Hepatocyte (in vitro differentiated cells): Measurements from ENCODE around the gene GPR78. TPM values are rescaled to one million over a fixed set of nuclear protein-coding genes. Genes with fewer than 3 reads are reported as not detected.
A peak's percentile ranks its signal among the peaks of the same experiment; 100 is the strongest.

Experiments used
- DNase-seq: peaks from one replicate; pipeline ENCODE4 v3.0.0-alpha.2; 2016; ENCODE audit warnings: low spot score
- H2AFZ ChIP-seq: fragments of 200-600 bp; sonication (generic); 2 replicates; pipeline ENCODE4 v1.6.0; 2016; ENCODE audit warnings: antibody characterized with exemption, mild to moderate bottlenecking
- H3K27ac ChIP-seq: fragments of 200-600 bp; sonication (generic); 2 replicates; pipeline ENCODE4 v1.5.1; 2016; ENCODE audit warnings: mild to moderate bottlenecking
- H3K27me3 ChIP-seq: fragments of 200-600 bp; sonication (generic); 2 replicates; pipeline ENCODE4 v1.6.1; 2016
- H3K36me3 ChIP-seq: fragments of 200-600 bp; sonication (generic); replicated peaks from 2 replicates; pipeline ENCODE4 v1.5.1; 2016; ENCODE audit warnings: low read depth; ENCODE audit not compliant: insufficient read depth
- H3K4me1 ChIP-seq: fragments of 200-600 bp; sonication (generic); 2 replicates; pipeline ENCODE4 v1.5.1; 2016; ENCODE audit warnings: mild to moderate bottlenecking, moderate library complexity; ENCODE audit not compliant: insufficient read depth
- H3K4me2 ChIP-seq: fragments of 200-600 bp; sonication (generic); 2 replicates; pipeline ENCODE4 v1.6.0; 2016
- H3K4me3 ChIP-seq: fragments of 200-600 bp; sonication (generic); 2 replicates; pipeline ENCODE4 v1.5.1; 2016; ENCODE audit warnings: mild to moderate bottlenecking
- H3K79me2 ChIP-seq: fragments of 200-600 bp; sonication (generic); 2 replicates; pipeline ENCODE4 v1.6.0; 2017; ENCODE audit warnings: mild to moderate bottlenecking
- H3K9me2 ChIP-seq: fragments of 200-600 bp; sonication (generic); replicated peaks from 2 replicates; pipeline ENCODE4 v1.6.0; 2017; ENCODE audit warnings: mild to moderate bottlenecking; ENCODE audit not compliant: insufficient read depth
- H3K9me3 ChIP-seq: fragments of 200-600 bp; sonication (generic); 2 replicates; pipeline ENCODE4 v1.5.1; 2016; ENCODE audit warnings: low read depth, mild to moderate bottlenecking
- H4K20me1 ChIP-seq: fragments of 200-600 bp; sonication (generic); 2 replicates; pipeline ENCODE4 v1.6.0; 2016; ENCODE audit warnings: mild to moderate bottlenecking; ENCODE audit not compliant: insufficient read depth, poor library complexity, severe bottlenecking
- EZH2 ChIP-seq: fragments of 200-600 bp; sonication (generic); IDR thresholded peaks from 2 replicates; pipeline ENCODE4 v1.6.1; 2016; ENCODE audit warnings: antibody characterized with exemption, mild to moderate bottlenecking, borderline replicate concordance
- EZH2phosphoT487 ChIP-seq: fragments of 200-600 bp; sonication (generic); IDR thresholded peaks from one replicate; pipeline ENCODE4 v1.6.1; 2018; ENCODE audit warnings: antibody characterized with exemption, mild to moderate bottlenecking, low read depth, moderate library complexity; ENCODE audit not compliant: unreplicated experiment, severe bottlenecking
- WGBS: methylation state at CpG from one replicate; pipeline ENCODE4 v1.1.6; 2016; ENCODE audit warnings: low lambda C conversion rate; ENCODE audit errors: missing lambda C conversion rate; 5-methylcytosine and 5-hydroxymethylcytosine counted together
- polyA plus RNA-seq: library from polyadenylated mRNA; unstranded; fragments of >200 nt; fragmentation: Nextera tagmentation; extraction: Ambion mirVana; gene quantifications from 2 replicates; pipeline ENCODE4 v1.2.1, GENCODE V29; 2016
- total RNA-seq: library from RNA; depleted of rRNA; stranded (reverse); fragments of >200 nt; gene quantifications from 2 replicates; pipeline ENCODE4 v1.2.3, GENCODE V29; 2014
- TF ChIP-seq, protein P1 (sequence below): fragments of 200-600 bp; sonication (generic); IDR thresholded peaks from 2 replicates; pipeline ENCODE4 v1.5.1; 2016; ENCODE audit warnings: antibody characterized with exemption, mild to moderate bottlenecking; ENCODE audit not compliant: poor library complexity

GPR78 gene
- total and polyA plus RNA-seq, 2 experiments from 2014 or later: 0.28 to 1.0 TPM

DNA sequence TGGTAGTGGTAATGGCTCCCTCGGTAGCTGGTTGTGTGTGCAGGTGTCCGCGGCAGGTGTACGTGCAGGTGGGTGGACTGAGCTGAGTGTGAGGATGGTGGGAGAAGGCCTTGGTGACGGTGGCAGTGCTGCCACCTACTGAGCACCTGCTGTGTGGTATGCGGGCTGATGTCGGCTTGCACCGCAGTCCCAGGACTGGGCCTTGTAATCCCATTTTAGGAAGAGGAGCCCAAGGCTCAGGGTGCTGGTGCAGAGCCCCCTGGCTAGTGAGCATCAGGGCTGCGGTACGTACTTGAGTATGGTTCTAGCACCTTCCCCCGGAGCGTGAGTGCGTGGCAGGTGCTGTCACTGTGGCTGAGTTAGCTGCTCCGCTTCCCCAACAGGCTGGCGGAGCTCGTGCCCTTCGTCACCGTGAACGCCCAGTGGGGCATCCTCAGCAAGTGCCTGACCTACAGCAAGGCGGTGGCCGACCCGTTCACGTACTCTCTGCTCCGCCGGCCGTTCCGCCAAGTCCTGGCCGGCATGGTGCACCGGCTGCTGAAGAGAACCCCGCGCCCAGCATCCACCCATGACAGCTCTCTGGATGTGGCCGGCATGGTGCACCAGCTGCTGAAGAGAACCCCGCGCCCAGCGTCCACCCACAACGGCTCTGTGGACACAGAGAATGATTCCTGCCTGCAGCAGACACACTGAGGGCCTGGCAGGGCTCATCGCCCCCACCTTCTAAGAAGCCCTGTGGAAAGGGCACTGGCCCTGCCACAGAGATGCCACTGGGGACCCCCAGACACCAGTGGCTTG lies 6.7 kb downstream of the GPR78 start:
- WGBS: 89% methylated on average over 36 of the region's 37 CpGs
- no peaks in the 10 kb centered on the region for H3K9me2 ChIP-seq

DNA sequence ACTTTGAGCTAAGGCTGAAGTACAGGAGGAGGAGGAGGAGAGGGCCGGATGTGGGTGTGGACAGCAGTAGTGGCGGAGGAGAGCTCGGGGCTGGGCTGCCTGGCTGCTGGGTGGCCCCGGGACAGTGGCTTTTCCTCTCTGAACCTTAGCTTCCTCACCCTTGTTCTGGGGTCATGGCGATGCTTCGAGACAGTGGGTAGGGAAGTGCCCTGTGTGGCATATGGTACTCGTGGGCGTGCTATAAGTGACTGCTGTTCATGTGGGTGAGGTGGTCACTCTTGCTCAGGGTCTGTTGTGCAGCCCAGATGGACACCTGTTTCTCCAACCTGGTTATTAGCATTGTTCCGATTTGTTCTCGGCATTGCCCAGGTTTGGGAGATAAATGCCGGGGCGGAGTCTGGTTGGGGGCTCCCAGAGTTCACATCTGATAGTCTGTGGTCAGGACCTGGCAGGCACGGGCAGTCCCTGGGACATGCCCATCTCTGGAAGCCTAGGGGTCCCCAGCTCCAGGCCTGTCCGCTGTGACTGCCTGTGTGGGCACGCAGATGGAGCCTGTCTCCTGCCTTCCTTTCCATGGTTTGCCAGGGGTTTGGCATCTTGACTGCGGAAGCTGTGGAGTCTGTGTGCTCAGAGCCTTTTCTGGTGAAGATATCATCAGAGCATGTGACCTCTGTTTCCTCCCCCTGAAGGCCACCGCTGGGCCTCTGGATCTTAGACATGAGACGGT lies 7.4 kb downstream of the GPR78 start:
- DNase-seq: no peak
- WGBS: 82% methylated on average over 17 of the region's 18 CpGs

More for the DNA sequence above, 6.7 kb downstream of the GPR78 start:
- no peak overlapping the region for H3K4me3 ChIP-seq
- no peak overlapping the region for H2AFZ ChIP-seq
- H3K4me1 ChIP-seq: peaks cover 5% of the 10 kb centered on the region
- H3K4me2 ChIP-seq: no peak overlapping the region
- H4K20me1 ChIP-seq: no peaks in the 10 kb centered on the region
- peaks cover 7% of the 10 kb centered on the region for H3K27me3 ChIP-seq
- H3K79me2 ChIP-seq: no peaks in the 10 kb centered on the region
- DNase-seq: no peak
- no peak overlapping the region for H3K27ac ChIP-seq
- no peaks in the 10 kb centered on the region for H3K9me3 ChIP-seq
- no peak for TF ChIP-seq EZH2
- TF ChIP-seq, protein P1, sequence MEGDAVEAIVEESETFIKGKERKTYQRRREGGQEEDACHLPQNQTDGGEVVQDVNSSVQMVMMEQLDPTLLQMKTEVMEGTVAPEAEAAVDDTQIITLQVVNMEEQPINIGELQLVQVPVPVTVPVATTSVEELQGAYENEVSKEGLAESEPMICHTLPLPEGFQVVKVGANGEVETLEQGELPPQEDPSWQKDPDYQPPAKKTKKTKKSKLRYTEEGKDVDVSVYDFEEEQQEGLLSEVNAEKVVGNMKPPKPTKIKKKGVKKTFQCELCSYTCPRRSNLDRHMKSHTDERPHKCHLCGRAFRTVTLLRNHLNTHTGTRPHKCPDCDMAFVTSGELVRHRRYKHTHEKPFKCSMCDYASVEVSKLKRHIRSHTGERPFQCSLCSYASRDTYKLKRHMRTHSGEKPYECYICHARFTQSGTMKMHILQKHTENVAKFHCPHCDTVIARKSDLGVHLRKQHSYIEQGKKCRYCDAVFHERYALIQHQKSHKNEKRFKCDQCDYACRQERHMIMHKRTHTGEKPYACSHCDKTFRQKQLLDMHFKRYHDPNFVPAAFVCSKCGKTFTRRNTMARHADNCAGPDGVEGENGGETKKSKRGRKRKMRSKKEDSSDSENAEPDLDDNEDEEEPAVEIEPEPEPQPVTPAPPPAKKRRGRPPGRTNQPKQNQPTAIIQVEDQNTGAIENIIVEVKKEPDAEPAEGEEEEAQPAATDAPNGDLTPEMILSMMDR: peak; percentile 28
- no peak for TF ChIP-seq EZH2phosphoT487
- H3K36me3 ChIP-seq: no peaks in the 10 kb centered on the region

DNA sequence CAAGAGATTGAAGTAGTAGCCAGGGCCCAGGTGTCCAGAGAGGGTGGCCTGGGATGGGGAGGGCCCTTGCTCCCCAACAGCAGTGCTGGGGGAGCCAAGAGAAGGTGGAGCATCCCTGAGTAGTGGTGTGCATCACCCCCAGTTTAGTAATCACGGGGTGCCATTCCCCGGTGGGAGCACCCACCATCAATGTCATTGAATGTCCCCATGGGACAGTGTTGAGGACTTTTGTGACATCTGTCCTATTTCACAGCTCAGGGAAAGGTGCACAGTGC lies 7.9 kb downstream of the GPR78 start:
- Histone ChIP-seq H4K20me1 (no peaks in the 10 kb centered on the region), H3K4me2 (no peak overlapping the region), H3K9me2 (no peaks in the 10 kb centered on the region), H3K27ac (no peak overlapping the region), H3K79me2 (no peaks in the 10 kb centered on the region), H3K4me1 (peaks cover 16% of the 10 kb centered on the region), H3K27me3 (peaks cover 16% of the 10 kb centered on the region), H3K9me3 (no peaks in the 10 kb centered on the region), H3K36me3 (no peaks in the 10 kb centered on the region), H3K4me3 (no peak overlapping the region), H2AFZ (no peak overlapping the region)
- no peak for TF ChIP-seq EZH2
- TF ChIP-seq EZH2phosphoT487: no peak
- no peak for DNase-seq
- 100% methylated on average over 2 of the region's 2 CpGs for WGBS

More for the DNA sequence above, 7.4 kb downstream of the GPR78 start:
- Histone ChIP-seq H2AFZ (no peak overlapping the region), H3K9me3 (no peaks in the 10 kb centered on the region), H3K4me1 (peaks cover 11% of the 10 kb centered on the region), H3K4me2 (no peak overlapping the region), H4K20me1 (no peaks in the 10 kb centered on the region), H3K79me2 (no peaks in the 10 kb centered on the region), H3K9me2 (no peaks in the 10 kb centered on the region), H3K27ac (no peak overlapping the region), H3K4me3 (no peak overlapping the region), H3K27me3 (peaks cover 12% of the 10 kb centered on the region), H3K36me3 (no peaks in the 10 kb centered on the region)
- TF ChIP-seq EZH2phosphoT487 (no peak), EZH2 (no peak)
- TF ChIP-seq, protein P1: no peak

DNA sequence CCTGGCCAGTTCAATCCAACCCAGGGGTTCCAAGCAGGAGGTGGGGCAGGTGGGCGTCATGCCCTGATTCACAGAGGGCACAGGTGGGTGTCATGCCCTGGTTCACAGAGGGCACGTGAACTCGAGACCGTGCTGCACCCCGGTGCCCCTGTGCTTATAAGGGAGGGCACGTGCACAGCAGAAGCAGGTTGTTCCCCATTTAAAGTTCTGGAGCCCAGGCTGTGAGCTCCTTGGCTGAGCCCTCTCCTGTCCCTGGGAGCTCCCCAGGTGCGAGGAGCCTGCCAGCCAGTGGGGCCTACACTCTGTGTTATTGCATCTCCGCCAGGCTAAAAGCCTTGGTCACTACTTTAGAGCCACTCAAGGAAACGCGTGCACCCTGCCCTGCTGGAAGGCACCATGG lies 9.1 kb downstream of the GPR78 start:
- peaks cover 23% of the 10 kb centered on the region for H3K27me3 ChIP-seq
- TF ChIP-seq EZH2phosphoT487 (no peak), EZH2 (no peak)
- TF ChIP-seq, protein P1: no peak

More for the DNA sequence above, 9.1 kb downstream of the GPR78 start:
- H3K4me3 ChIP-seq: no peak overlapping the region
- H3K79me2 ChIP-seq: no peaks in the 10 kb centered on the region
- H3K9me3 ChIP-seq: no peaks in the 10 kb centered on the region
- H3K4me2 ChIP-seq: no peak overlapping the region
- no peaks in the 10 kb centered on the region for H4K20me1 ChIP-seq
- no peaks in the 10 kb centered on the region for H3K9me2 ChIP-seq
- H3K27ac ChIP-seq: no peak overlapping the region
- no peak for DNase-seq
- peaks cover 17% of the 10 kb centered on the region for H3K4me1 ChIP-seq
- H3K36me3 ChIP-seq: no peaks in the 10 kb centered on the region
- no peak overlapping the region for H2AFZ ChIP-seq
- WGBS: 86% methylated on average over 10 of the region's 10 CpGs
